HEK293 (cell line): Measurements from ENCODE around the gene PCDHGA9.

ENCODE experiments used
- CTCF ChIA-PET: fragments of 350-600 bp; formaldehyde crosslinking; extraction: SDS; loops from one replicate; lab custom pipeline; 2021; ENCODE audit warnings: antibody characterized with exemption; lab: Yijun Ruan, JAX
- POLR2A ChIA-PET: fragments of 300-600 bp; formaldehyde crosslinking; extraction: SDS; loops from one replicate; lab custom pipeline; 2020; ENCODE audit warnings: antibody characterized with exemption, inconsistent platforms; lab: Yijun Ruan, JAX
- H3K27ac ChIP-seq: fragments of 200-500 bp; sonication (Bioruptor generic); 2 replicates; pipeline ENCODE4 v1.5.1; 2014; ENCODE audit warnings: low read depth, low read length, control low read depth, inconsistent platforms; ENCODE audit errors: extremely low read depth
- H3K36me3 ChIP-seq, 2 experiments: fragments of 200-500 bp in 1 of 2; sonication (Bioruptor generic) in 1 of 2; 1 replicate in 1 of 2; 2 replicates in 1 of 2; pipeline ENCODE4 v1.5.1; 2014 to 2017; ENCODE audit warnings: inconsistent platforms in 2 of 2, low read length in 2 of 2; ENCODE audit not compliant: control insufficient read depth in 2 of 2, insufficient read depth in 1 of 2
- H3K4me1 ChIP-seq: fragments of 200-500 bp; sonication (Bioruptor generic); 2 replicates; pipeline ENCODE4 v1.5.1; 2014; ENCODE audit warnings: mild to moderate bottlenecking, low read length, inconsistent platforms; ENCODE audit not compliant: control insufficient read depth, insufficient read depth
- H3K4me3 ChIP-seq: 2 replicates; pipeline ENCODE4 v1.5.1; 2011; ENCODE audit warnings: low read depth, mild to moderate bottlenecking, control low read depth, low read length, moderate library complexity
- H3K9me3 ChIP-seq: fragments of 200-500 bp; sonication (Bioruptor generic); 2 replicates; pipeline ENCODE4 v1.5.1; 2014; ENCODE audit warnings: low read depth, low read length, inconsistent platforms; ENCODE audit not compliant: control insufficient read depth, insufficient read depth
- FEZF1 ChIP-seq: fragments of 450-650 bp; formaldehyde crosslinking; IDR thresholded peaks from 2 replicates; pipeline ENCODE4 v1.5.1; 2016; ENCODE audit warnings: missing biosample characterization, missing genetic modification characterization
- HOXD13 ChIP-seq: sonication (generic); formaldehyde crosslinking; IDR thresholded peaks from 2 replicates; pipeline ENCODE4 v1.8.0; 2022; ENCODE audit warnings: missing genetic modification reagents, borderline replicate concordance
- MZF1 ChIP-seq: fragments of 450-650 bp; formaldehyde crosslinking; IDR thresholded peaks from 2 replicates; pipeline ENCODE4 v1.5.1; 2017; ENCODE audit warnings: missing biosample characterization, missing genetic modification characterization, borderline replicate concordance
- PRDM4 ChIP-seq: fragments of 450-650 bp; formaldehyde crosslinking; IDR thresholded peaks from 2 replicates; pipeline ENCODE4 v1.5.1; 2017; ENCODE audit warnings: missing biosample characterization, missing genetic modification characterization
- PRDM6 ChIP-seq: fragments of 450-650 bp; formaldehyde crosslinking; IDR thresholded peaks from 2 replicates; pipeline ENCODE4 v1.5.1; 2017; ENCODE audit warnings: missing biosample characterization, missing genetic modification characterization
- ZNF132 ChIP-seq: fragments of 450-650 bp; formaldehyde crosslinking; IDR thresholded peaks from 2 replicates; pipeline ENCODE4 v1.5.1; 2017; ENCODE audit warnings: missing biosample characterization, missing genetic modification characterization, borderline replicate concordance
- ZNF18 ChIP-seq: fragments of 450-650 bp; formaldehyde crosslinking; IDR thresholded peaks from 2 replicates; pipeline ENCODE4 v1.5.1; 2016; ENCODE audit warnings: missing biosample characterization, missing genetic modification characterization
- ZNF184 ChIP-seq: fragments of 450-650 bp; IDR thresholded peaks from 2 replicates; pipeline ENCODE4 v1.5.1; 2018; ENCODE audit warnings: missing biosample characterization, mild to moderate bottlenecking, missing genetic modification characterization
- ZNF19 ChIP-seq: fragments of 450-650 bp; formaldehyde crosslinking; IDR thresholded peaks from 2 replicates; pipeline ENCODE4; 2016; ENCODE audit warnings: missing biosample characterization, missing genetic modification characterization, low read depth
- ZNF214 ChIP-seq: fragments of 450-650 bp; formaldehyde crosslinking; IDR thresholded peaks from 2 replicates; pipeline ENCODE4 v1.5.1; 2017; ENCODE audit warnings: missing biosample characterization, mild to moderate bottlenecking, missing genetic modification characterization, borderline replicate concordance
- ZNF223 ChIP-seq: fragments of 450-650 bp; formaldehyde crosslinking; IDR thresholded peaks from 2 replicates; pipeline ENCODE4 v1.5.1; 2016; ENCODE audit warnings: missing biosample characterization, missing genetic modification characterization
- ZNF391 ChIP-seq: fragments of 450-650 bp; formaldehyde crosslinking; IDR thresholded peaks from 2 replicates; pipeline ENCODE4 v1.5.1; 2016; ENCODE audit warnings: low read depth, missing biosample characterization, missing genetic modification characterization, borderline replicate concordance
- ZNF558 ChIP-seq: fragments of 450-650 bp; formaldehyde crosslinking; IDR thresholded peaks from 2 replicates; pipeline ENCODE4 v1.5.1; 2016; ENCODE audit warnings: missing biosample characterization, missing genetic modification characterization
- ZNF585B ChIP-seq: fragments of 450-650 bp; formaldehyde crosslinking; IDR thresholded peaks from 2 replicates; pipeline ENCODE4 v1.5.1; 2016; ENCODE audit warnings: missing biosample characterization, missing genetic modification characterization
- ZNF621 ChIP-seq: fragments of 450-650 bp; formaldehyde crosslinking; IDR thresholded peaks from 2 replicates; pipeline ENCODE4 v1.5.1; 2017; ENCODE audit warnings: missing biosample characterization, missing genetic modification characterization
- ZNF623 ChIP-seq: fragments of 450-650 bp; formaldehyde crosslinking; IDR thresholded peaks from 2 replicates; pipeline ENCODE4 v1.5.1; 2016; ENCODE audit warnings: missing biosample characterization, missing genetic modification characterization
- ZNF624 ChIP-seq: fragments of 450-650 bp; formaldehyde crosslinking; IDR thresholded peaks from 2 replicates; pipeline ENCODE4 v1.5.1; 2017; ENCODE audit warnings: missing biosample characterization, missing genetic modification characterization
- ZNF654 ChIP-seq: fragments of 450-650 bp; formaldehyde crosslinking; IDR thresholded peaks from 2 replicates; pipeline ENCODE4 v1.5.1; 2016; ENCODE audit warnings: low read depth, missing biosample characterization, missing genetic modification characterization
- ZNF701 ChIP-seq: fragments of 450-650 bp; formaldehyde crosslinking; IDR thresholded peaks from 2 replicates; pipeline ENCODE4 v1.5.1; 2016; ENCODE audit warnings: missing biosample characterization, missing genetic modification characterization
- ZNF76 ChIP-seq: fragments of 450-650 bp; formaldehyde crosslinking; IDR thresholded peaks from 2 replicates; pipeline ENCODE4; 2016; ENCODE audit warnings: low read depth, missing biosample characterization, missing genetic modification characterization, borderline replicate concordance
- ZNF785 ChIP-seq: fragments of 450-650 bp; formaldehyde crosslinking; IDR thresholded peaks from 2 replicates; pipeline ENCODE4 v1.5.1; 2016; ENCODE audit warnings: missing biosample characterization, missing genetic modification characterization
- TF ChIP-seq, protein P1 (sequence below): fragments of 450-650 bp; formaldehyde crosslinking; IDR thresholded peaks from 2 replicates; pipeline ENCODE4 v1.5.1; 2017; ENCODE audit warnings: missing biosample characterization, missing genetic modification characterization

PCDHGA9 gene

DNA sequence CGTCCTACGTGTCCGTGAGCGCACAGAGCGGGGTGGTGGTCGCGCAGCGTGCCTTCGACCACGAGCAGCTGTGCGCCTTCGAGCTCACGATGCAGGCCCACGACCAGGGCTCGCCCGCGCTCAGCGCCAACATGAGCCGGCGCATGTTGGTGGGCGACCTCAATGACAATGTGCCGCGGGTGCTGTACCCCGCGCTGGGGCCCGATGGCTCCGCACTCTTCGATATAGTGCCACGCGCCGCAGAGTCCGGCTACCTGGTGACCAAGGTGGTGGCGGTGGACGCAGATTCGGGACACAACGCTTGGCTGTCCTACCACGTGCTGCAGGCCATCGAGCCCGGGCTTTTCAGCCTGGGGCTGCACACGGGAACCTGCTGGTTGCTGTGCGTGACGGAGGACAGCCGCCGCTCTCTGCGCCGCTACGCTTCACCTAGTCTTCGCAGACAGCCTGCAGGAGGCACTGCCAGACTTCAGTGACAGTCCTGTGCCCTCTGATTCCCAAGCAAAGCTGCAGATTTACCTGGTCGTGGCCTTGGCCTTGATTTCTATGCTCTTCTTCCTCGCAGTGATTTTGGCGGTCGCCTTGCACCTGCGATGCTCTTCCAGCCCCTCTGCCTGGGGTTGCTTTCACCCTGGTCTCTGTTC, 25.3 kb downstream of the PCDHGA9 start:
- POLR2A ChIA-PET: no interaction called here
- CTCF ChIA-PET: interaction anchor here (1.1 to 5.4 kb wide), 5 partner anchors 31 to 132 kb away, joined by 3 to 38 read pairs (median 4); partner anchors contain the start of gene PCDHGB5
- no peak for TF ChIP-seq ZNF558 (tag by site-specific recombination)
- H3K4me3 ChIP-seq: no peak overlapping the region
- H3K9me3 ChIP-seq: no peaks in the 10 kb centered on the region
- H3K4me1 ChIP-seq: no peaks in the 10 kb centered on the region
- H3K27ac ChIP-seq: no peak overlapping the region
- H3K36me3 ChIP-seq: no peaks in the 10 kb centered on the region

GRCh38 chr5:141430332-141431113, 27.9 kb downstream of the PCDHGA9 start, which contains the start of gene PCDHGA12:
PCDHGA12 (plus strand) TSS chr5:141430507; CDS start chr5:141430760, 253 bp downstream.
- TF ChIP-seq ZNF621 (tag by site-specific recombination): no peak
- TF ChIP-seq, protein P1, sequence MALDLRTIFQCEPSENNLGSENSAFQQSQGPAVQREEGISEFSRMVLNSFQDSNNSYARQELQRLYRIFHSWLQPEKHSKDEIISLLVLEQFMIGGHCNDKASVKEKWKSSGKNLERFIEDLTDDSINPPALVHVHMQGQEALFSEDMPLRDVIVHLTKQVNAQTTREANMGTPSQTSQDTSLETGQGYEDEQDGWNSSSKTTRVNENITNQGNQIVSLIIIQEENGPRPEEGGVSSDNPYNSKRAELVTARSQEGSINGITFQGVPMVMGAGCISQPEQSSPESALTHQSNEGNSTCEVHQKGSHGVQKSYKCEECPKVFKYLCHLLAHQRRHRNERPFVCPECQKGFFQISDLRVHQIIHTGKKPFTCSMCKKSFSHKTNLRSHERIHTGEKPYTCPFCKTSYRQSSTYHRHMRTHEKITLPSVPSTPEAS (tag by site-specific recombination): no peak
- TF ChIP-seq ZNF76 (tag by site-specific recombination): no peak
- TF ChIP-seq HOXD13 (CRISPR knock-in tag): no peak
- TF ChIP-seq FEZF1 (tag by site-specific recombination): no peak
- no peak for TF ChIP-seq ZNF585B (tag by site-specific recombination)
- no peak for TF ChIP-seq ZNF624 (tag by site-specific recombination)
- CTCF ChIA-PET: interaction anchor here (0.6 to 5.4 kb wide), 27 partner anchors 8 to 152 kb away, joined by 3 to 38 read pairs (median 4); partner anchors contain the start of genes PCDHGA1, PCDHGA10, PCDHGA11 and PCDHGA2
- no peaks in the 10 kb centered on the region for H3K9me3 ChIP-seq
- no peaks in the 10 kb centered on the region for H3K4me1 ChIP-seq
- no peak within 1 kb of the TSS for H3K4me3 ChIP-seq
- POLR2A ChIA-PET: interaction anchor here (1.0 kb wide), 1 partner anchor 13 kb away, joined by 3 read pairs; no protein-coding TSS in a partner anchor
- H3K36me3 ChIP-seq: no peaks in the 10 kb centered on the region
- H3K27ac ChIP-seq: no peak within 1 kb of the TSS

- Histone ChIP-seq H3K36me3 (no peaks in the 10 kb centered on the region), H3K27ac (no peak overlapping the region), H3K4me3 (no peak overlapping the region), H3K9me3 (no peaks in the 10 kb centered on the region), H3K4me1 (no peaks in the 10 kb centered on the region)
- CTCF ChIA-PET: interaction anchor here (1.6 to 5.4 kb wide), 3 partner anchors 90 to 127 kb away, joined by 10 to 38 read pairs (median 34); no protein-coding TSS in a partner anchor
- POLR2A ChIA-PET: interaction anchor here (1.0 kb wide), 1 partner anchor 12 kb away, joined by 3 read pairs; no protein-coding TSS in a partner anchor
- TF ChIP-seq ZNF391 (tag by site-specific recombination): no peak
- TF ChIP-seq PRDM6 (tag by site-specific recombination): no peak
- TF ChIP-seq ZNF785 (tag by site-specific recombination): no peak
- no peak for TF ChIP-seq ZNF223 (tag by site-specific recombination)
- no peak for TF ChIP-seq ZNF19
- no peak for TF ChIP-seq ZNF623 (tag by site-specific recombination)
- no peak for TF ChIP-seq PRDM4 (tag by site-specific recombination)
- TF ChIP-seq ZNF184: no peak
- no peak for TF ChIP-seq ZNF701 (tag by site-specific recombination)
- no peak for TF ChIP-seq ZNF76 (tag by site-specific recombination)
- no peak for TF ChIP-seq ZNF214 (tag by site-specific recombination)
- no peak for TF ChIP-seq ZNF132 (tag by site-specific recombination)
- no peak for TF ChIP-seq ZNF18 (tag by site-specific recombination)
- TF ChIP-seq ZNF654 (tag by site-specific recombination): no peak
- no peak for TF ChIP-seq MZF1 (tag by site-specific recombination)
Observed at GRCh38 chr5:141431286-141431685, 28.7 kb downstream of the PCDHGA9 start.
